K562 (cell line): ENCODE data around the gene SART1.

Experiments
- BACH1 ChIP-seq: fragments of 200-800 bp; sonication (Bioruptor generic); IDR thresholded peaks from 2 replicates; pipeline ENCODE4 v1.6.1; 2016; ENCODE audit warnings: missing genetic modification characterization, missing compliant biosample characterization
- CEBPG ChIP-seq, 3 experiments: fragments of 200-800 bp in 1 of 3; sonication (Bioruptor generic) in 1 of 3; sonication (generic) in 1 of 3; formaldehyde crosslinking in 1 of 3; IDR thresholded peaks in 2 of 3; conservative IDR thresholded peaks in 1 of 3; 2 replicates each; pipeline versions ENCODE4 v1.6.1 to v1.8.0; 2016 to 2022; ENCODE audit warnings: missing compliant biosample characterization in 2 of 3, missing genetic modification characterization in 2 of 3, mild to moderate bottlenecking in 1 of 3, missing genetic modification reagents in 1 of 3
- HMGN3 ChIP-seq: IDR thresholded peaks from 2 replicates; pipeline ENCODE4 v1.6.1; 2011; ENCODE audit warnings: borderline replicate concordance, low read depth, mild to moderate bottlenecking, mixed read lengths, low read length; ENCODE audit not compliant: insufficient read length; ENCODE audit errors: extremely low read depth
- SETDB1 ChIP-seq: IDR thresholded peaks from one replicate; pipeline ENCODE4 v1.6.1; 2012; ENCODE audit warnings: low read length, control low read depth, inconsistent platforms
- ZC3H4 ChIP-seq: sonication (generic); formaldehyde crosslinking; IDR thresholded peaks from 2 replicates; pipeline ENCODE4 v1.9.0; 2021; ENCODE audit warnings: missing genetic modification reagents, borderline replicate concordance
- ZEB2 ChIP-seq: fragments of 450-650 bp; IDR thresholded peaks from 2 replicates; pipeline ENCODE4 v1.6.1; 2016
- ZNF316 ChIP-seq: fragments of 450-650 bp; IDR thresholded peaks from 2 replicates; pipeline ENCODE4 v1.6.1; 2016
- TF ChIP-seq, protein P1 (sequence below): sonication (generic); formaldehyde crosslinking; IDR thresholded peaks from 2 replicates; pipeline ENCODE4 v1.8.0; 2022; ENCODE audit warnings: mild to moderate bottlenecking, missing genetic modification reagents
- TF ChIP-seq, protein P2 (sequence below), 3 experiments: IDR thresholded peaks in 2 of 3; conservative IDR thresholded peaks in 1 of 3; 2 replicates each; pipeline ENCODE4 v1.5.1; 2011 to 2012; ENCODE audit warnings: low read length in 3 of 3, mild to moderate bottlenecking in 3 of 3, control low read depth in 2 of 3, improper control_type of control experiment in 1 of 3, inconsistent platforms in 1 of 3, low read depth in 1 of 3, mixed read lengths in 1 of 3, moderate library complexity in 1 of 3; ENCODE audit not compliant: insufficient read depth in 2 of 3

DNA sequence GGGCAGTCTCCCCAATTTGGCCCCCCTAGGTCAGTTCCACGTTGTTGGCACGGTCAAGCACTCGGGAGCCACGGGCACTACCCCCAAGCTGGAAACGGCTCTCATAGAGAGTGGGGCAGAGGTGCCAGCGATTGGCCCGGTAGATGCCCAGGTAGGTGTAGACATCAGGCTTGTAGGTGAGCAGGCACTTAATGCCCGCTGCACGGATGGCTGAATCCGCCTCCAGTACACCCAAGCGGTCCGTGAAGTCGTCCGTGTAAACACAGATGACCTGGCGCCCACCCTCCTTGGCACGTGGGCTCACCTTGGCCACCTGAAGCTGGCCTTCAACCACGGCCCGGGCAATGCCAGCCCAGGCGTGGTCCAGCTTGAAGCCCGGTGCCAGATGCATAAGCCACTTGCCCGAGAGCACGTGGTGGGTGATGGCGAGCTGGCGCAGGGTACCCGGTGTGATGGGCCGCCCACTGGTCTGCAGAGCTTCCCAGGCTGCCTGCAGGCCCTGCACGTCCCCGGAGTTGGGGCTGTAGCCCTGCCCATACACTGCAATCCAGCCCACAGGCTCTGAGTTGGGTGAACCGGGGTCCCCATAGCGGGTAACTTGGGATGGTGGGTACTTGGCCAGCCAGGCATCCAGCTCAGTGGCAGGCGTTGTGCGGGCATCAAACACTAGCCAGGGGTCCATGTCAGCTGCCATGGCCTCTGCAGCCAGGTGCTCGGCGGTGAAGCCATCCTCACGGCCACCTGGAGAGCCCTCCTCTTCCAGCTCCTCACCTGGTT, 43.9 kb upstream of the SART1 start:
- TF ChIP-seq, protein P1, sequence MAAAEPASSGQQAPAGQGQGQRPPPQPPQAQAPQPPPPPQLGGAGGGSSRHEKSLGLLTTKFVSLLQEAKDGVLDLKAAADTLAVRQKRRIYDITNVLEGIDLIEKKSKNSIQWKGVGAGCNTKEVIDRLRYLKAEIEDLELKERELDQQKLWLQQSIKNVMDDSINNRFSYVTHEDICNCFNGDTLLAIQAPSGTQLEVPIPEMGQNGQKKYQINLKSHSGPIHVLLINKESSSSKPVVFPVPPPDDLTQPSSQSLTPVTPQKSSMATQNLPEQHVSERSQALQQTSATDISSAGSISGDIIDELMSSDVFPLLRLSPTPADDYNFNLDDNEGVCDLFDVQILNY (CRISPR knock-in tag): no peak
- TF ChIP-seq ZEB2: no peak
- TF ChIP-seq ZNF316: no peak
- TF ChIP-seq CEBPG (CRISPR knock-in tag; IDR thresholded peaks at IDR 0.05): no peak
- no peak for TF ChIP-seq CEBPG (tag; conservative IDR thresholded peaks at IDR 0.05 in 1 of 2, IDR thresholded peaks at IDR 0.05 in 1 of 2)
- no peak for TF ChIP-seq HMGN3
- TF ChIP-seq BACH1 (tag): no peak
- TF ChIP-seq, protein P2, sequence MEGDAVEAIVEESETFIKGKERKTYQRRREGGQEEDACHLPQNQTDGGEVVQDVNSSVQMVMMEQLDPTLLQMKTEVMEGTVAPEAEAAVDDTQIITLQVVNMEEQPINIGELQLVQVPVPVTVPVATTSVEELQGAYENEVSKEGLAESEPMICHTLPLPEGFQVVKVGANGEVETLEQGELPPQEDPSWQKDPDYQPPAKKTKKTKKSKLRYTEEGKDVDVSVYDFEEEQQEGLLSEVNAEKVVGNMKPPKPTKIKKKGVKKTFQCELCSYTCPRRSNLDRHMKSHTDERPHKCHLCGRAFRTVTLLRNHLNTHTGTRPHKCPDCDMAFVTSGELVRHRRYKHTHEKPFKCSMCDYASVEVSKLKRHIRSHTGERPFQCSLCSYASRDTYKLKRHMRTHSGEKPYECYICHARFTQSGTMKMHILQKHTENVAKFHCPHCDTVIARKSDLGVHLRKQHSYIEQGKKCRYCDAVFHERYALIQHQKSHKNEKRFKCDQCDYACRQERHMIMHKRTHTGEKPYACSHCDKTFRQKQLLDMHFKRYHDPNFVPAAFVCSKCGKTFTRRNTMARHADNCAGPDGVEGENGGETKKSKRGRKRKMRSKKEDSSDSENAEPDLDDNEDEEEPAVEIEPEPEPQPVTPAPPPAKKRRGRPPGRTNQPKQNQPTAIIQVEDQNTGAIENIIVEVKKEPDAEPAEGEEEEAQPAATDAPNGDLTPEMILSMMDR (IDR thresholded peaks at IDR 0.05 in 2 of 3, conservative IDR thresholded peaks at IDR 0.05 in 1 of 3; ENCODE audit: insufficient read depth in 2 of 3, low read depth in 1 of 3, low read length in 3 of 3): no peak
- no peak for TF ChIP-seq SETDB1
- TF ChIP-seq ZC3H4: no peak
